GM12878 (cell line): ENCODE data around the gene ZNF878. TPM values are rescaled to one million over a fixed set of nuclear protein-coding genes. Genes with fewer than 3 reads are reported as not detected.

ENCODE experiments used
- ATAC-seq: fragments of 200-7000 bp; cut with Tn5 transposase; 3 replicates; pipeline ENCODE4 v1.9.1; 2020; ENCODE audit warnings: mild to moderate bottlenecking, moderate library complexity
- BruUV-seq: library from RNA; stranded (reverse); fragments of 400-500 nt; replicated peaks from 2 replicates; lab custom pipeline; 2021; lab: Mats Ljungman, UMichigan
- CTCF ChIA-PET: fragments of 300-600 bp; sonication (Branson Sonifier 250); formaldehyde crosslinking; extraction: SDS; loops from one replicate; lab custom pipeline; 2021; ENCODE audit warnings: inconsistent platforms; lab: Yijun Ruan, JAX
- POLR2A ChIA-PET: fragments of 350-600 bp; formaldehyde crosslinking; extraction: SDS; loops from one replicate; lab custom pipeline; 2021; ENCODE audit warnings: inconsistent platforms; lab: Charles Lee
- RAD21 ChIA-PET: fragments of 300-600 bp; sonication (Branson Sonifier 250); formaldehyde crosslinking; loops from one replicate; lab custom pipeline; 2023; ENCODE audit warnings: antibody characterized with exemption; ENCODE audit not compliant: unreplicated experiment; lab: Charles Lee
- SMC1A ChIA-PET: fragments of 300-600 bp; sonication (Branson Sonifier 250); formaldehyde crosslinking; loops from one replicate; lab custom pipeline; 2023; ENCODE audit not compliant: unreplicated experiment, uncharacterized antibody; lab: Charles Lee
- DNase-seq: peaks from one replicate; pipeline ENCODE4 v3.0.0-alpha.2; 2011; ENCODE audit warnings: low read depth, low spot score
- FAIRE-seq: peaks from 3 replicates; lab custom pipeline; 2011; peaks lifted over from hg19 to GRCh38; lab: Jason Lieb, UNC
- H2AFZ ChIP-seq: 2 replicates; pipeline ENCODE4 v1.6.0; 2011; ENCODE audit warnings: low read depth, low read length, control low read depth; ENCODE audit not compliant: control insufficient read depth
- H3K27ac ChIP-seq: 2 replicates; pipeline ENCODE4 v1.5.1; 2011; ENCODE audit warnings: control low read depth; ENCODE audit not compliant: control insufficient read depth, insufficient read depth
- H3K27me3 ChIP-seq, 2 experiments: replicated peaks in 1 of 2; 2 replicates each; pipeline versions ENCODE4 v1.6.0 to v1.6.1; 2011; ENCODE audit warnings: low read length in 1 of 2; ENCODE audit not compliant: control insufficient read depth in 2 of 2, insufficient read depth in 2 of 2
- H3K36me3 ChIP-seq, 2 experiments: 2 replicates each; pipeline ENCODE4 v1.5.1; 2011; ENCODE audit warnings: low read length in 1 of 2; ENCODE audit not compliant: control insufficient read depth in 2 of 2, insufficient read depth in 2 of 2
- H3K4me1 ChIP-seq: 2 replicates; pipeline ENCODE4 v1.6.1; 2011; ENCODE audit warnings: mild to moderate bottlenecking, low read length, moderate library complexity, mixed read lengths; ENCODE audit not compliant: control insufficient read depth, insufficient read depth
- H3K4me2 ChIP-seq: 2 replicates; pipeline ENCODE4 v1.6.0; 2011; ENCODE audit warnings: control low read depth; ENCODE audit not compliant: control insufficient read depth, insufficient read depth
- H3K4me3 ChIP-seq: fragments of 200-600 bp; sonication (generic); 2 replicates; pipeline ENCODE4 v1.5.1; 2016
- H3K79me2 ChIP-seq: 2 replicates; pipeline ENCODE4 v1.6.0; 2011; ENCODE audit warnings: low read length; ENCODE audit not compliant: control insufficient read depth, insufficient read depth
- H3K9ac ChIP-seq: 2 replicates; pipeline ENCODE4 v1.8.0; 2011; ENCODE audit warnings: low read length, control low read depth, mixed read lengths; ENCODE audit not compliant: control insufficient read depth, insufficient read depth
- H3K9me3 ChIP-seq: replicated peaks from 3 replicates; pipeline ENCODE4 v1.5.1; 2011; ENCODE audit warnings: mild to moderate bottlenecking, low read length; ENCODE audit not compliant: control insufficient read depth, insufficient read depth
- H4K20me1 ChIP-seq: 2 replicates; pipeline ENCODE4 v1.6.0; 2011; ENCODE audit not compliant: control insufficient read depth, insufficient read depth
- CBFB ChIP-seq: IDR thresholded peaks from 2 replicates; pipeline ENCODE4 v1.6.1; 2016; ENCODE audit warnings: antibody characterized with exemption, low read depth
- CBX3 ChIP-seq: fragments of 200-600 bp; sonication (generic); IDR thresholded peaks from 2 replicates; pipeline ENCODE4 v1.6.1; 2016; ENCODE audit warnings: low read depth, borderline replicate concordance
- CHD4 ChIP-seq: fragments of 200-600 bp; sonication (generic); IDR thresholded peaks from 2 replicates; pipeline ENCODE4 v1.6.1; 2016; ENCODE audit warnings: mild to moderate bottlenecking
- DPF2 ChIP-seq: fragments of 450-650 bp; IDR thresholded peaks from 2 replicates; pipeline ENCODE4 v1.6.1; 2017; ENCODE audit warnings: mild to moderate bottlenecking
- HDAC6 ChIP-seq: fragments of 200-600 bp; sonication (generic); IDR thresholded peaks from one replicate; pipeline ENCODE4 v1.8.0; 2017; ENCODE audit warnings: antibody characterized with exemption; ENCODE audit not compliant: unreplicated experiment
- PAX8 ChIP-seq: fragments of 450-650 bp; IDR thresholded peaks from 2 replicates; pipeline ENCODE4 v1.6.1; 2017; ENCODE audit warnings: mild to moderate bottlenecking, moderate library complexity
- ZNF207 ChIP-seq: fragments of 450-650 bp; IDR thresholded peaks from 2 replicates; pipeline ENCODE4 v1.6.1; 2014; ENCODE audit warnings: antibody characterized with exemption, mild to moderate bottlenecking, borderline replicate concordance
- ZNF622 ChIP-seq: fragments of 450-650 bp; IDR thresholded peaks from 2 replicates; pipeline ENCODE4 v1.6.1; 2017; ENCODE audit warnings: mild to moderate bottlenecking, inconsistent platforms
- WGBS: methylation state at CpG from one replicate; pipeline ENCODE4 v1.1.6; 2016; ENCODE audit warnings: low lambda C conversion rate; ENCODE audit not compliant: insufficient replicate concordance, insufficient coverage; ENCODE audit errors: missing lambda C conversion rate; 5-methylcytosine and 5-hydroxymethylcytosine counted together
- in situ Hi-C: fragments of 300-500 bp; cut with MboI; formaldehyde crosslinking; loops from 9 replicates; pipeline ENCODE4 v1.14.3; 2018; ENCODE audit warnings: mixed read lengths
- intact Hi-C: fragments of 100-400 bp; cut with micrococcal nuclease; formaldehyde crosslinking; loops from one replicate; pipeline ENCODE4 v1.14.2; 2022; ENCODE audit not compliant: unreplicated experiment
- polyA plus RNA-seq, 11 experiments: library from polyadenylated mRNA; depleted of rRNA in 4 of 11; unstranded in 6 of 11; stranded (reverse) in 5 of 11; fragments of >200 nt; fragmentation: Nextera tagmentation in 4 of 11; fragmentation: Illumina TruSeq in 1 of 11; extraction: Ambion mirVana in 4 of 11; extraction: Trizol in 1 of 11; gene quantifications; 1 replicate in 1 of 11; 2 replicates in 10 of 11; pipeline versions ENCODE4 v1.2.1 to v1.2.3, GENCODE V29; 2011 to 2016; ENCODE audit warnings: inconsistent platforms in 2 of 11, missing spikeins in 2 of 11, low read depth in 1 of 11
- total RNA-seq, 4 experiments: library from RNA; depleted of rRNA in 3 of 4; stranded (reverse); fragments of >200 nt in 3 of 4; fragmentation: Illumina TruSeq in 1 of 4; extraction: Trizol in 1 of 4; gene quantifications; 2 replicates each; pipeline versions ENCODE4 v1.2.1 to v1.2.3, GENCODE V29; 2013 to 2021
- TF ChIP-seq, protein P1 (sequence below): IDR thresholded peaks from 2 replicates; pipeline ENCODE4 v1.6.1; 2011; ENCODE audit warnings: low read depth, low read length, improper control_type of control experiment, borderline replicate concordance

Gene ZNF878
- total and polyA plus RNA-seq, 10 of the 15 experiments (the other 5 are each of a cell fraction or from before 2014, with no cell fraction given): 0.24 to 1.3 (median 0.71) TPM

DNA sequence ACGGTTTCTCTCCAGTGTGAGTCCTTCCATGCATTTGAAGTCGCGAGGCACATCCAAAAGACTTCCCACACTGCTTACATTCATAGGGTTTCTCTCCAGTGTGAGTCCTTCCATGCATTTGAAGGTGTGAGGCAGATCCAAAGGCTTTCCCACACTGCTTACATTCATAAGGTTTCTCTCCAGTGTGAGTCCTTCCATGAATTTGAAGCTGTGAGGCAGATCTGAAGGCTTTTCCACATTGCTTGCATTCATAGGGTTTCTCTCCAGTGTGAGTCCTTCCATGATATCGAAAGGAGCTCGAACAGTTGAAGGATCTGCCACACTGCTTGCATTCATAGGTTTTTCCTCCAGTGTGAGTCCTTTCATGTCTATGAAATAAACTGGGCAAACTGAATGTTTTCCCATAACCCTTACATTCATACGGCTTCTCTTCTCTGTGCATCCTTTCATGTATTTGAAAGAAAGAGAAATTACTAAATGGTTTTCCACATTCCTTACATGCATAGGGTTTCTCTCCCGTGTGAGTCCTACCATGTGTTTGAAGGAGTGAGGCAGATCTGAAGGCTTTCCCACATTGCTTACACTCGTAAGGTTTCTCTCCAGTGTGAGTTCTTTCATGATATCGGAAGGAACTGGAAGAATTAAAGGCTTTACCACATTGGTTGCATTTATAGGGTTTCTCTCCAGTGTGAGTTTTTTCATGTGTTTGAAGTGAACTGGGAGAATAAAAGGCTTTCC lies 37.6 kb downstream of the ZNF878 start:
- Histone ChIP-seq H3K4me2 (no peak overlapping the region), H3K9me3 (peaks cover 47% of the 10 kb centered on the region), H3K27ac (no peak overlapping the region), H3K79me2 (no peaks in the 10 kb centered on the region), H2AFZ (no peak overlapping the region), H3K27me3 (no peaks in the 10 kb centered on the region), H3K36me3 (peaks cover 6 to 13% of the 10 kb centered on the region in 2 experiments), H3K4me3 (no peak overlapping the region), H3K4me1 (no peaks in the 10 kb centered on the region), H3K9ac (no peak overlapping the region), H4K20me1 (no peaks in the 10 kb centered on the region)
- in situ Hi-C loops: no loop called here
- POLR2A ChIA-PET: no interaction called here
- intact Hi-C loops: no loop called here
- CTCF ChIA-PET: no interaction called here
- 97% methylated on average over 9 of the region's 9 CpGs for WGBS
- DNase-seq (no peak), FAIRE-seq (no peak), ATAC-seq (no peak)
- no TSS peak for BruUV-seq
- SMC1A ChIA-PET: no interaction called here
- TF ChIP-seq CBX3: no peak
- no peak for TF ChIP-seq DPF2
- no peak for TF ChIP-seq CHD4
- no peak for TF ChIP-seq CBFB
- no peak for TF ChIP-seq ZNF207
- TF ChIP-seq, protein P1, sequence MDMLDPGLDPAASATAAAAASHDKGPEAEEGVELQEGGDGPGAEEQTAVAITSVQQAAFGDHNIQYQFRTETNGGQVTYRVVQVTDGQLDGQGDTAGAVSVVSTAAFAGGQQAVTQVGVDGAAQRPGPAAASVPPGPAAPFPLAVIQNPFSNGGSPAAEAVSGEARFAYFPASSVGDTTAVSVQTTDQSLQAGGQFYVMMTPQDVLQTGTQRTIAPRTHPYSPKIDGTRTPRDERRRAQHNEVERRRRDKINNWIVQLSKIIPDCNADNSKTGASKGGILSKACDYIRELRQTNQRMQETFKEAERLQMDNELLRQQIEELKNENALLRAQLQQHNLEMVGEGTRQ: no peak
- no peak for TF ChIP-seq HDAC6
- TF ChIP-seq PAX8: no peak
- no peak for TF ChIP-seq ZNF622
- RAD21 ChIA-PET: no interaction called here
